Osteocyte (in vitro differentiated cells): Measurements from ENCODE around the gene FKBP8. TPM values are rescaled to one million over a fixed set of nuclear protein-coding genes. Genes with fewer than 3 reads are reported as not detected.

Experiments used
- DNase-seq: peaks from one replicate; pipeline ENCODE4 v3.0.0; 2021; ENCODE audit warnings: mixed read lengths; ENCODE audit not compliant: unreplicated experiment; ENCODE audit errors: extremely low spot score
- H3K27ac Mint-ChIP-seq: one replicate; pipeline ENCODE4 v1.8.0; 2021; ENCODE audit warnings: mild to moderate bottlenecking, mixed read lengths; ENCODE audit not compliant: unreplicated experiment
- H3K27me3 Mint-ChIP-seq: one replicate; pipeline ENCODE4 v1.8.0; 2021; ENCODE audit warnings: mixed read lengths; ENCODE audit not compliant: unreplicated experiment
- H3K36me3 Mint-ChIP-seq: one replicate; pipeline ENCODE4 v1.8.0; 2021; ENCODE audit warnings: mixed read lengths; ENCODE audit not compliant: unreplicated experiment
- H3K4me1 Mint-ChIP-seq: one replicate; pipeline ENCODE4 v1.8.0; 2021; ENCODE audit warnings: mixed read lengths; ENCODE audit not compliant: unreplicated experiment
- H3K4me3 Mint-ChIP-seq: one replicate; pipeline ENCODE4 v1.8.0; 2021; ENCODE audit warnings: mild to moderate bottlenecking, moderate library complexity, mixed read lengths; ENCODE audit not compliant: unreplicated experiment
- H3K9me3 Mint-ChIP-seq: one replicate; pipeline ENCODE4 v1.8.0; 2021; ENCODE audit warnings: mixed read lengths; ENCODE audit not compliant: unreplicated experiment
- total RNA-seq: library from RNA; stranded (reverse); gene quantifications from 2 replicates; pipeline ENCODE4 v1.2.1, GENCODE V29; 2021
- TF ChIP-seq, protein P1 (sequence below): fragments of 200-600 bp; sonication (generic); IDR thresholded peaks from 2 replicates; pipeline ENCODE4 v1.5.0; 2021; ENCODE audit warnings: antibody characterized with exemption, mild to moderate bottlenecking, moderate library complexity

The FKBP8 gene
- total RNA-seq, 1 donor from 2014 or later = 242 TPM

DNA sequence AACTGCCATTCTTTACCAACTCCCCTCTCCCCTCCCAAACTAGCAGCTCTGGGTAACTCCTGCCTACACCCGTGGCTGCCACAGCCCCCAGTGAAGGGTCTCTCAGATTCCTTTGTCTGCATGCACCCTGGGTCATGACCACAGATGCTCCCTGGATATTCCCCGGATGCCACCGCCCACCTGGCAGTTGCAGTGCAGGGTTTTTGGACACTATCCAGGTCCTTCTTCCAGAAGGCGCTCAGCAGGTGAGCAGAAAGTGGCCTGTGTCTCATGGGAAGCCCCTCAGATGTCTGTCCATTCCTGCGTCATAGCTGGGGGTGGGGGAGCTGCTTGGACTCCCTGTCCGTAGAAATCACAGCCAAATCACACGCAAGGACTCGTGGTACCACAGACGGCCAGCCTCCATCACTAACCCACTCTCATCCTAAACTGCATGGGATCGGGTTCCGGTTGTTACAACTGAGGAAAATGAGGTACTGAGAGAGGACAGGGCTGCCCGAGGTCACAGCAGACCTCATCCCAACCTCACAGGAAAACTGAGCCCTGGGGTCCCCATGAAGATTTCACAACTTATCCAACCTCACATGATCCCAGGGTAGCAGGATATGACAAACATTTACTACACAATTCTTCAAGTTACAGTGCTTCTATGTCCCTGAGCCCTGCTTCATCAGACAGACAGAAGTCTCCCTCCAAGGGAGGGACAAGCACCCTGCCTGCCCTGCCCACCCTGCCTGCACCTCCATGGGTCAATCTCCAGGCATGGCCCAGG is 60.1 kb downstream of the FKBP8 start:
- H3K36me3 Mint-ChIP-seq = no peaks in the 10 kb centered on the region

More for the DNA sequence above, 60.1 kb downstream of the FKBP8 start:
- no peaks in the 10 kb centered on the region for H3K27me3 Mint-ChIP-seq
- H3K4me3 Mint-ChIP-seq = no peak overlapping the region
- TF ChIP-seq, protein P1, sequence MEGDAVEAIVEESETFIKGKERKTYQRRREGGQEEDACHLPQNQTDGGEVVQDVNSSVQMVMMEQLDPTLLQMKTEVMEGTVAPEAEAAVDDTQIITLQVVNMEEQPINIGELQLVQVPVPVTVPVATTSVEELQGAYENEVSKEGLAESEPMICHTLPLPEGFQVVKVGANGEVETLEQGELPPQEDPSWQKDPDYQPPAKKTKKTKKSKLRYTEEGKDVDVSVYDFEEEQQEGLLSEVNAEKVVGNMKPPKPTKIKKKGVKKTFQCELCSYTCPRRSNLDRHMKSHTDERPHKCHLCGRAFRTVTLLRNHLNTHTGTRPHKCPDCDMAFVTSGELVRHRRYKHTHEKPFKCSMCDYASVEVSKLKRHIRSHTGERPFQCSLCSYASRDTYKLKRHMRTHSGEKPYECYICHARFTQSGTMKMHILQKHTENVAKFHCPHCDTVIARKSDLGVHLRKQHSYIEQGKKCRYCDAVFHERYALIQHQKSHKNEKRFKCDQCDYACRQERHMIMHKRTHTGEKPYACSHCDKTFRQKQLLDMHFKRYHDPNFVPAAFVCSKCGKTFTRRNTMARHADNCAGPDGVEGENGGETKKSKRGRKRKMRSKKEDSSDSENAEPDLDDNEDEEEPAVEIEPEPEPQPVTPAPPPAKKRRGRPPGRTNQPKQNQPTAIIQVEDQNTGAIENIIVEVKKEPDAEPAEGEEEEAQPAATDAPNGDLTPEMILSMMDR = no peak
- H3K9me3 Mint-ChIP-seq = no peaks in the 10 kb centered on the region
- no peak overlapping the region for H3K27ac Mint-ChIP-seq
- peaks cover 67% of the 10 kb centered on the region for H3K4me1 Mint-ChIP-seq
- no peak for DNase-seq

Other genes starting within 250 kb of the FKBP8 start
- 92.1 and 98.1 TPM in 2 replicates for gene LSM4, start 220.5 kb downstream of the FKBP8 start, total RNA-seq
- 36.1 and 38.5 TPM in 2 replicates for gene PGPEP1, start 203.0 kb downstream of the FKBP8 start, total RNA-seq
- gene GDF15, start 157.4 kb downstream of the FKBP8 start, total RNA-seq = 41.9 and 47.9 TPM in 2 replicates
- gene LRRC25, start 146.0 kb downstream of the FKBP8 start, total RNA-seq = 0.16 TPM in 1 of 2 replicates, not detected in the other
- gene SSBP4, start 124.2 kb downstream of the FKBP8 start, total RNA-seq = 82.9 and 102 TPM in 2 replicates
- gene ISYNA1, start 105.4 kb downstream of the FKBP8 start, total RNA-seq = 159 and 178 TPM in 2 replicates
- 17.6 and 18.3 TPM in 2 replicates for gene ELL, start 21.5 kb downstream of the FKBP8 start, total RNA-seq
- gene KXD1, start 14.3 kb upstream of the FKBP8 start, total RNA-seq = 66.5 and 70.6 TPM in 2 replicates
- 1,032 and 1,081 TPM in 2 replicates for gene UBA52, start 28.3 kb upstream of the FKBP8 start, total RNA-seq
- 55.7 and 59.4 TPM in 2 replicates for gene REX1BD, start 45.2 kb upstream of the FKBP8 start, total RNA-seq
- 17.0 and 18.7 TPM in 2 replicates for gene CRLF1, start 63.2 kb upstream of the FKBP8 start, total RNA-seq
- 4.7 and 5.9 TPM in 2 replicates for gene TMEM59L, start 69.3 kb upstream of the FKBP8 start, total RNA-seq
- 12.4 and 13.2 TPM in 2 replicates for gene KLHL26, start 93.5 kb upstream of the FKBP8 start, total RNA-seq
- 24.0 and 25.7 TPM in 2 replicates for gene CRTC1, start 140.1 kb upstream of the FKBP8 start, total RNA-seq
- gene COMP, start 247.7 kb upstream of the FKBP8 start, total RNA-seq = 0.13 and 0.57 TPM in 2 replicates